ENCODE data around the gene STAM2. TPM values are rescaled to one million over a fixed set of nuclear protein-coding genes. Genes with fewer than 3 reads are reported as not detected.
A peak's percentile ranks its signal among the peaks of the same experiment; 100 is the strongest.
"Not testable (repeated sequence)": the region's sequence is repeated elsewhere in the genome, so short reads cannot be mapped to it uniquely, and the experiment has no call there.

The STAM2 gene
- total and polyA plus RNA-seq, 9 donors, result 9.5 to 40.0 (median 33.3) TPM

DNA sequence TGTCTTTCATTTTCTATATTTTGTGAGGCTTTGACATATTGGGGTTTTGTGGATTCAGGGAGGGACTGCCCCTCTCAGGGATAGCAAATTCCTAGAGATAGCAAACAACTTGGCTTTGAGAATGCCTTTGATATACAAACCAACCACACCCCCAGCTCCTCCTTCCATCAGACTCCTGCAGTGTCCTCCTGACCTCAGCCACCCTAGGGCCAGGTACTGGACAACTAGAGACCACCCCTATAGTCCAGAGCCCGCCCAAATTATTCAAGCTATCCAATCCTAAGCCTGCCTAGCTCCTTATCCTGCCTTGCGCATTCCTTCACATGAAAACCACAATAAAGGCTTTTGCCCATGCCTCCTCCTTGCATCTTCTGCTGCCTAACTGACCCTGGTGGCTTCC, 22.9 kb upstream of the STAM2 start:
- no peak for DNase-seq
- no peaks in the 10 kb centered on the region for H3K9me3 ChIP-seq
- H3K4me3 ChIP-seq, result no peak overlapping the region
- H3K27me3 ChIP-seq, result no peaks in the 10 kb centered on the region
- WGBS, 3 donors, result 98 to 100% (median 99%) methylated on average over 2 of the region's 2 CpGs
- TF ChIP-seq CTCF (IDR thresholded peaks at IDR 0.05), result no peak
- no peak for TF ChIP-seq POLR2A (IDR thresholded peaks at IDR 0.05)
- no peak for TF ChIP-seq EP300 (IDR thresholded peaks at IDR 0.05)
- intact Hi-C loops (cut with DNase I), result no loop called here
- no peaks in the 10 kb centered on the region for H3K4me1 ChIP-seq (ENCODE audit: insufficient read depth)
- no peak overlapping the region for H3K27ac ChIP-seq
- H3K36me3 ChIP-seq, result no peaks in the 10 kb centered on the region

- DNase-seq; H3K4me1 ChIP-seq (ENCODE audit: insufficient read depth); H3K27me3 ChIP-seq; H3K36me3 ChIP-seq; H3K4me3 ChIP-seq; intact Hi-C loops (cut with DNase I); H3K27ac ChIP-seq; H3K9me3 ChIP-seq: not testable (repeated sequence)
- 0 to 93% (median 43%) methylated on average over 1 of the region's 1 CpG for WGBS, 3 donors
Measured at GRCh38 chr2:152197508-152198284, 22.1 kb upstream of the STAM2 start.

- H3K9me3 ChIP-seq, result no peaks in the 10 kb centered on the region
- WGBS, 3 donors, result 28 to 34% (median 28%) methylated on average over 8 of the region's 8 CpGs
Measured at GRCh38 chr2:152189622-152190495, 14.3 kb upstream of the STAM2 start.

GRCh38 chr2:152186808-152187207, 11.2 kb upstream of the STAM2 start:
- DNase-seq; H3K36me3 ChIP-seq; H3K9me3 ChIP-seq; H3K27ac ChIP-seq; H3K27me3 ChIP-seq; H3K4me3 ChIP-seq; H3K4me1 ChIP-seq (ENCODE audit: insufficient read depth): not testable (repeated sequence)
- intact Hi-C loops (cut with DNase I), result loop anchor here in 3 of 4 donors (1.0 to 10.0 kb wide), 3 partner anchors 148 to 450 kb away; partner anchors contain the start of gene FMNL2 (in 1 of the 3)
- 84 to 90% (median 88%) methylated on average over 5 of the region's 5 CpGs for WGBS, 3 donors

More at GRCh38 chr2:152189622-152190495, 14.3 kb upstream of the STAM2 start:
- DNase-seq, result peak in 4 of 5 donors; percentile 36 to 59 (median 50)
- Histone ChIP-seq H3K4me3 (no peak overlapping the region), H3K27me3 (no peaks in the 10 kb centered on the region), H3K4me1 (ENCODE audit: insufficient read depth) (no peaks in the 10 kb centered on the region), H3K27ac (no peak overlapping the region), H3K36me3 (no peaks in the 10 kb centered on the region)
- intact Hi-C loops (cut with DNase I), result loop anchor here in 3 of 4 donors (2.0 to 10.0 kb wide), 4 partner anchors 145 to 552 kb away; partner anchors contain the start of gene FMNL2 (in 1 of the 3)
- TF ChIP-seq CTCF (IDR thresholded peaks at IDR 0.05), result peak; percentile 60 to 85 (median 83)
- TF ChIP-seq EP300 (IDR thresholded peaks at IDR 0.05), result no peak

- Histone ChIP-seq H3K27me3 (no peaks in the 10 kb centered on the region), H3K4me1 (ENCODE audit: insufficient read depth) (no peaks in the 10 kb centered on the region), H3K36me3 (no peaks in the 10 kb centered on the region), H3K9me3 (no peaks in the 10 kb centered on the region), H3K4me3 (no peak overlapping the region), H3K27ac (no peak overlapping the region)
- TF ChIP-seq POLR2A (IDR thresholded peaks at IDR 0.05) (no peak), CTCF (IDR thresholded peaks at IDR 0.05) (no peak), EP300 (IDR thresholded peaks at IDR 0.05) (no peak)
- intact Hi-C loops (cut with DNase I), result loop anchor here in 2 of 4 donors (5.0 to 10.0 kb wide), 2 partner anchors 149 to 451 kb away; partner anchors contain the start of gene FMNL2 (in 1 of the 2)
- DNase-seq, result no peak
- WGBS, 3 donors, result 77 to 88% (median 87%) methylated on average over 3 of the region's 3 CpGs
Measured at GRCh38 chr2:152186262-152186661, 10.7 kb upstream of the STAM2 start.

Data from ovary (tissue), 9 donors.